ENCODE results near the gene SORT1.
"Not testable (repeated sequence)": the region's sequence is repeated elsewhere in the genome, so short reads cannot be mapped to it uniquely, and the experiment has no call there.

SORT1 gene

GRCh38 chr1:109397581-109398342 is at the start of gene SORT1:
Gene SORT1, minus strand, starts transcription at chr1:109397918. Its CDS starts 26 bp downstream, at chr1:109397892.
- DNase-seq: no peak

GRCh38 chr1:109445949-109446695 is 48.4 kb upstream of the SORT1 start:
- not testable (repeated sequence) for DNase-seq

- DNase-seq: no peak
Observed at GRCh38 chr1:109444346-109444745, 46.6 kb upstream of the SORT1 start.

- no peak for DNase-seq
Observed at GRCh38 chr1:109443476-109443875, 45.8 kb upstream of the SORT1 start.

GRCh38 chr1:109441069-109441468 is 43.4 kb upstream of the SORT1 start:
- DNase-seq: no peak

- DNase-seq: no peak
Observed at GRCh38 chr1:109438798-109439297, 41.1 kb upstream of the SORT1 start.

GRCh38 chr1:109434484-109434883 is 36.8 kb upstream of the SORT1 start:
- no peak for DNase-seq

GRCh38 chr1:109433322-109433721 is 35.6 kb upstream of the SORT1 start:
- DNase-seq: no peak

- DNase-seq: no peak
Observed at GRCh38 chr1:109432336-109432735, 34.6 kb upstream of the SORT1 start.

GRCh38 chr1:109427171-109427467 is 29.4 kb upstream of the SORT1 start:
- DNase-seq: no peak

GRCh38 chr1:109426281-109427170 is 28.8 kb upstream of the SORT1 start, which contains the start of gene PSMA5:
Gene PSMA5, minus strand, starts transcription at chr1:109426448. Its CDS starts 118 bp downstream, at chr1:109426330.
- peak; percentile 96 for DNase-seq

- peak; percentile 63 for DNase-seq
Observed at GRCh38 chr1:109425391-109426280, 27.9 kb upstream of the SORT1 start.

- no peak for DNase-seq
Observed at GRCh38 chr1:109423498-109423897, 25.8 kb upstream of the SORT1 start.

GRCh38 chr1:109412551-109412950 is 14.8 kb upstream of the SORT1 start:
- no peak for DNase-seq

- no peak for DNase-seq
Observed at GRCh38 chr1:109404838-109405237, 7.1 kb upstream of the SORT1 start.

GRCh38 chr1:109402025-109402424 is 4.3 kb upstream of the SORT1 start:
- DNase-seq: no peak

GRCh38 chr1:109400035-109400655 is 2.4 kb upstream of the SORT1 start:
- no peak for DNase-seq

GRCh38 chr1:109399326-109399957 is 1.7 kb upstream of the SORT1 start:
- peak; percentile 75 for DNase-seq

GRCh38 chr1:109398343-109399225 is 866 bp upstream of the SORT1 start:
- DNase-seq: no peak

All from KG1 (cell line).